GM10248 (cell line): ENCODE data around the gene LRP11.

Experiments
- CTCF ChIA-PET: fragments of 300-600 bp; sonication (Branson Sonifier 250); formaldehyde crosslinking; extraction: SDS; loops from one replicate; lab custom pipeline; 2021; ENCODE audit warnings: antibody characterized with exemption; lab: Yijun Ruan, JAX
- POLR2A ChIA-PET: fragments of 350-650 bp; sonication (Branson Sonifier 250); formaldehyde crosslinking; extraction: SDS; loops from one replicate; lab custom pipeline; 2020; ENCODE audit warnings: antibody characterized with exemption; lab: Yijun Ruan, JAX
- DNase-seq: peaks from one replicate; pipeline ENCODE4 v3.0.0; 2012; ENCODE audit errors: extremely low spot score
- CTCF ChIP-seq: IDR thresholded peaks from 2 replicates; pipeline ENCODE4 v1.5.1; 2012; ENCODE audit warnings: mild to moderate bottlenecking, low read depth; ENCODE audit errors: extremely low read depth, missing control alignments, control extremely low read depth

Gene LRP11

GRCh38 chr6:149782337-149782736 is 81.8 kb downstream of the LRP11 start:
- no peak for DNase-seq
- no peak for TF ChIP-seq CTCF
- POLR2A ChIA-PET, result no interaction called here
- CTCF ChIA-PET, result no interaction called here

GRCh38 chr6:149781715-149782114 is 82.4 kb downstream of the LRP11 start:
- DNase-seq, result no peak
- TF ChIP-seq CTCF, result no peak
- ChIA-PET CTCF (no interaction called here), POLR2A (no interaction called here)

- TF ChIP-seq CTCF, result no peak
- no peak for DNase-seq
- ChIA-PET POLR2A (no interaction called here), CTCF (no interaction called here)
Observed at GRCh38 chr6:149779644-149779963, 84.6 kb downstream of the LRP11 start.

DNA sequence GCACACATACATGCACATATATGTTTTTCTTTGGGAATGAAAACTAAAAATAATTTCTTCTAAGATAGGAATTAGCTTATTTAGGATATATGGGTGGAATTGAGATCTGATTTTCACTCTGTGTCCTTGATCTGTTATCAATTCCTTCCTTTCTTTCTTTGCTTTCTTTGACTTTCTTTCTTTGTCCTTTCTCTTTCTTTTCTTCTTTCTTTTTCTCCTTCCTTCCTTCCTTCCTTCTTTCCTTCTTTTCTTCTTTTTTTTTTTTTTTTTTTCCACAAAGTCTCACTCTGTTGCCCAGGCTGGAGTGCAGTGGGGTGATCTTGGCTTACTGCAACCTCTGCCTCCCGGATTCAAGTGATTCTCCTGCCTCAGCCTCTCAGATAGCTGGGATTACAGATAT is 86.5 kb downstream of the LRP11 start:
- DNase-seq, result no peak
- ChIA-PET POLR2A (no interaction called here), CTCF (no interaction called here)
- no peak for TF ChIP-seq CTCF

DNA sequence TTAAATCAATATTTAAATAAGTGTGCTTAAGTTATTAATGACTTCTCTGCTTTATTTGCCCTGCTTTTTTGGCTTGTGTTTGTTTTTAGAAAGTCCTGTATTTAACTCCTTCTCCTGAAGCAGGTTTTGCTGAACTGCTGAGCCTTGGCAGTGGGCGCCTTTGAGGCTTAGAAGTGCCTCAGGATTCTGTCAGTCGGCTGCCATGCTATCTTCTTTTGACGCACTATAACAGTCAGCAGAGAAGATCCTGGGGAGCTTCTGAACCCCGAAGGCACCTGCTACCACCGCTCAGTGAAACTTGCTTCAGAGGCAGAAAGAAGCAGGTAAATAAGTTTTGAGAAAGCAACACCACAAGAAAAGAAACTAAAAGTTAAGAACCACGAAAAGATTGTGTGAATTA is 92.2 kb downstream of the LRP11 start:
- DNase-seq, result no peak
- ChIA-PET POLR2A (no interaction called here), CTCF (no interaction called here)
- no peak for TF ChIP-seq CTCF

GRCh38 chr6:149771185-149771584 is 93.0 kb downstream of the LRP11 start:
- CTCF ChIA-PET, result interaction anchor here (0.7 kb wide), 1 partner anchor 14 kb away, joined by 3 read pairs; no protein-coding TSS in a partner anchor
- DNase-seq, result no peak
- POLR2A ChIA-PET, result no interaction called here
- TF ChIP-seq CTCF, result no peak

DNA sequence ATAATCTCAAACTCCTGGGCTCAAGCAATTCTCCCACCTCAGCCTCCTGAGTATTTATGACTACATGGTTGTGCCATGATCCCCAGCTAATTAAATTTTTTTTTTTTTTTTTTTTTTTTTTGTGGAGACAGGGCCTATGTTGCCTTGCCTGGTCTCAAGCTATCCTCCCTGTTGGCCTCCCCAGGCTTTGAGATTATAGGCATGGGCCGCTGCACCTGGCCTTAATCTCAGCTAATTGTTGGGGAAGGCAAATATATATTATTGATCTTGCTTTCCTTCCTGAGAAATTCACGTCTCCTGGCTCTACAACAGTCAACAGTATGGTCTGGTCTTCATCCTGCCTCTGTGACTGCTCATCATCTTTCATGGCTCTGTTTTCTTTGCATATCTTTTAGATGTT is 94.5 kb downstream of the LRP11 start:
- no peak for TF ChIP-seq CTCF
- DNase-seq, result no peak
- POLR2A ChIA-PET, result no interaction called here
- CTCF ChIA-PET, result no interaction called here
